ENCODE measurements around the gene PABPN1L.

DNA sequence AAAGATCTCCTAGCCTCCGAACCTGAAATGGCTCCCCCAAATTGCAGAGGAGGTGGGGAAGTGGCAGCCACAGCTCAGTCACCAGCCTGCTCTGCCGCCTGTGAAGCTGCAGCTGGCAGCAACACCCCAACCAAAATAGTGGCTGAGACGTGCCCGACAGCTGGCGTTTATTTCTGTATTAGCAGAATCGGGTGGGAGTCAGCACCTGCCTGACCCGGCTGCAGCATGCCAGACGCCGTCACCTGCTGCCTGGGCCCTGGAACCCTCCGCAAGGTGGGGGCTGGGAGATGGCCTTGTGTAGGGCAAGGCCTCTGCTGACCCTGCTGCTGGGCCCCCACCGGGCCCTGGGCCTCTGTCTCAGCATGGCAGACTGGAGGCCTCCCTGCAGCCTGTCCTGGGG, 17.5 kb upstream of the PABPN1L start:
- TF ChIP-seq POLR2A (IDR thresholded peaks at IDR 0.05; ENCODE audit: low read depth, low read length) (no peak), POLR2AphosphoS5 (IDR thresholded peaks at IDR 0.05; ENCODE audit: insufficient read depth, low read depth, low read length) (no peak), MAX (IDR thresholded peaks at IDR 0.05; ENCODE audit: insufficient read depth, insufficient read length) (no peak), MYC (IDR thresholded peaks at IDR 0.05; ENCODE audit: low read depth, low read length) (no peak), EZH2 (IDR thresholded peaks at IDR 0.05; ENCODE audit: borderline replicate concordance, low read depth, low read length, severe bottlenecking) (no peak), JUN (IDR thresholded peaks at IDR 0.05; ENCODE audit: borderline replicate concordance, insufficient read depth, insufficient read length, low read depth) (no peak), FOS (IDR thresholded peaks at IDR 0.05; ENCODE audit: borderline replicate concordance, insufficient read depth, low read length) (no peak)
- TF ChIP-seq, protein P1, sequence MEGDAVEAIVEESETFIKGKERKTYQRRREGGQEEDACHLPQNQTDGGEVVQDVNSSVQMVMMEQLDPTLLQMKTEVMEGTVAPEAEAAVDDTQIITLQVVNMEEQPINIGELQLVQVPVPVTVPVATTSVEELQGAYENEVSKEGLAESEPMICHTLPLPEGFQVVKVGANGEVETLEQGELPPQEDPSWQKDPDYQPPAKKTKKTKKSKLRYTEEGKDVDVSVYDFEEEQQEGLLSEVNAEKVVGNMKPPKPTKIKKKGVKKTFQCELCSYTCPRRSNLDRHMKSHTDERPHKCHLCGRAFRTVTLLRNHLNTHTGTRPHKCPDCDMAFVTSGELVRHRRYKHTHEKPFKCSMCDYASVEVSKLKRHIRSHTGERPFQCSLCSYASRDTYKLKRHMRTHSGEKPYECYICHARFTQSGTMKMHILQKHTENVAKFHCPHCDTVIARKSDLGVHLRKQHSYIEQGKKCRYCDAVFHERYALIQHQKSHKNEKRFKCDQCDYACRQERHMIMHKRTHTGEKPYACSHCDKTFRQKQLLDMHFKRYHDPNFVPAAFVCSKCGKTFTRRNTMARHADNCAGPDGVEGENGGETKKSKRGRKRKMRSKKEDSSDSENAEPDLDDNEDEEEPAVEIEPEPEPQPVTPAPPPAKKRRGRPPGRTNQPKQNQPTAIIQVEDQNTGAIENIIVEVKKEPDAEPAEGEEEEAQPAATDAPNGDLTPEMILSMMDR (IDR thresholded peaks at IDR 0.05; ENCODE audit: extremely low read depth in 1 of 2, insufficient read depth in 1 of 2, low read depth in 1 of 2, low read length in 2 of 2): no peak

Data from endothelial cell of umbilical vein (primary cell).